Tibial artery (tissue), 4 donors: ENCODE results near the gene GUK1.
A peak's percentile ranks its signal among the peaks of the same experiment; 100 is the strongest.

ENCODE experiments used
- DNase-seq, 2 donors: peaks; one replicate each; pipeline ENCODE4 v3.0.0-alpha.2; 2019
- H3K27ac ChIP-seq, 2 donors: fragments of 200-600 bp; sonication (generic) in 1 of 2; 1 replicate in 1 of 2; 2 replicates in 1 of 2; pipeline ENCODE4 v1.5.1; 2018 to 2019; ENCODE audit warnings: mild to moderate bottlenecking in 1 of 2
- H3K27me3 ChIP-seq, 2 donors: fragments of 200-600 bp; sonication (generic) in 1 of 2; one replicate each; pipeline versions ENCODE4 v1.5.1 to v1.6.0; 2016 to 2019
- H3K36me3 ChIP-seq, 3 donors: fragments of 200-600 bp; sonication (generic) in 2 of 3; one replicate each; pipeline ENCODE4 v1.5.1; 2016 to 2019; ENCODE audit warnings: mild to moderate bottlenecking in 2 of 3
- H3K4me1 ChIP-seq, 4 donors: fragments of 200-600 bp; sonication (generic) in 2 of 4; 1 replicate in 3 of 4; 2 replicates in 1 of 4; pipeline ENCODE4 v1.5.1; 2016 to 2019
- H3K4me3 ChIP-seq, 2 donors: fragments of 200-600 bp; sonication (generic) in 1 of 2; 1 replicate in 1 of 2; 2 replicates in 1 of 2; pipeline ENCODE4 v1.5.1; 2018 to 2019; ENCODE audit warnings: mild to moderate bottlenecking in 2 of 2
- H3K9me3 ChIP-seq, 3 donors: fragments of 200-600 bp; sonication (generic) in 1 of 3; one replicate each; pipeline ENCODE4 v1.5.1; 2016 to 2019
- CTCF ChIP-seq, 2 experiments: fragments of 200-600 bp in 1 of 2; fragments of 450-650 bp in 1 of 2; IDR thresholded peaks; one replicate each; pipeline ENCODE4 v1.5.1; 2017 to 2019; ENCODE audit warnings: antibody characterized with exemption in 2 of 2, mild to moderate bottlenecking in 1 of 2, moderate library complexity in 1 of 2
- intact Hi-C: fragments of 100-400 bp; cut with DNase I; formaldehyde crosslinking; loops from one replicate; pipeline ENCODE4 v1.15.0; 2023; ENCODE audit warnings: low total_unique reads

The GUK1 gene

GRCh38 chr1:228150461-228151179, 10.5 kb downstream of the GUK1 start:
- DNase-seq, result peak; percentile 35 to 70
- Histone ChIP-seq H3K4me1 (peaks cover 0 to 29% (median 16%) of the 10 kb centered on the region in 4 donors), H3K36me3 (peaks cover 22 to 45% (median 32%) of the 10 kb centered on the region in 3 donors), H3K27me3 (no peaks in the 10 kb centered on the region), H3K4me3 (peak overlapping the region in 1 of 2 donors; percentile 12), H3K27ac (peak overlapping the region; percentile 54 to 69), H3K9me3 (no peaks in the 10 kb centered on the region)
- no peak for TF ChIP-seq CTCF (IDR thresholded peaks at IDR 0.05)
- intact Hi-C loops, result no loop called here

DNA sequence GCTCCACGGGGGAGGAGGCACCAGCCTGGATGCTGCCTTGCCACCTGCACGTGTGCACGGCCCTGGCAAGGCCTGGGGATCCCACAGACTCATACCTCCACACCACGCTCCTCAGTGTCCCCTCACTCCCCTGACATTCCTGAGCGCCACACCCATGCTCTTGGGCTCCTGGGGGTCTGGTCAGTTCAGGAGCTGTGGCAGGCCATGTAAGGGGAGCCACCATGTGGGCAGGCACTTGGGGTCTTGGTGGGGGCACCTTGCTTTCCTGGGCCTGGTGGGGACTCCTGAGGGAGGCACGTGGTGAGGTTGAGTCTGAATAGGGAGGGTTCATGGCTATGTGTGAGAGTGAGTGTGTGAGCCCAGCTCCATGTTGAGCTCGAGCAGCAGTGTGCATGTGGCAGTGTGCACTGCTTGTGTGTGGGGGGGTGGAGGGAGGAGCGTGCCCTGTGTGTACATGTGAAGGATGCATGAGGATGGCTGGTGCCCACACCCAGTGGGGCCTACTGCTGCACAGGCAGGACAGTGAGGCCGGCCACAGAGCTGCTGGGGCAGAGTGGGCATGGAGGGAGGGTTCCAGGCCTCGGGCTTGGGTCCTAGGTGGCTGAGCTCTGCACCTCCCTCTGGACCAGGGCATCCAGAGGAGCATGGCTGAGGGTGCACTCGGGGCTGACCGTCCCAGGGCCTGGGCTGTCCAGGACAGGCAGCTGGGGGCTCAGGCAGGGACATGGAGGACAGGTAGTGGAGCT, 11.3 kb downstream of the GUK1 start:
- intact Hi-C loops, result no loop called here
- Histone ChIP-seq H3K27ac (peak overlapping the region; percentile 54 to 69), H3K36me3 (peaks cover 19 to 37% (median 25%) of the 10 kb centered on the region in 3 donors), H3K4me1 (peaks cover 0 to 29% (median 15%) of the 10 kb centered on the region in 4 donors), H3K4me3 (no peak overlapping the region), H3K27me3 (peaks cover 0 to under 1% of the 10 kb centered on the region in 2 donors), H3K9me3 (no peaks in the 10 kb centered on the region)
- no peak for TF ChIP-seq CTCF (IDR thresholded peaks at IDR 0.05)
- peak; percentile 19 to 63 for DNase-seq

GRCh38 chr1:228152097-228152917, 12.2 kb downstream of the GUK1 start:
- H3K27ac ChIP-seq, result no peak overlapping the region

DNA sequence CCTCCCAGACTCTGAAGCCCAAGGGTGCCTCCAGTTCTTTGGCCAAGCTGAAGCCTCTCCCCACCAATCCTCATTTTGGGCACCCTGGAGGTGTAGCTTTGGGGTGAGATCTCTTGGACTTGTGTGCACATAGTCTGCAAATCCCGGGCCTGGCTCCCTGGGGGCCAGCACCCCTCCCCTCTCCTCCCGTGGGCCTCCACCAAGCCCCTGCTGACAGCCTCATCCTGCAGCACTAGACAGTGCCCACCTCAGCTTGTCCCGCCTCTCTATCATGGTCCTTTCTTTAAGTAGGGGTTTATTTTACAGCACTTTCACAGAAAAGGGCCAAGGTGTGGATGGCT, 12.8 kb downstream of the GUK1 start:
- Histone ChIP-seq H3K4me3 (no peak overlapping the region), H3K27me3 (peaks cover 0 to 16% of the 10 kb centered on the region in 2 donors), H3K9me3 (no peaks in the 10 kb centered on the region), H3K4me1 (peaks cover 0 to 29% (median 15%) of the 10 kb centered on the region in 4 donors), H3K36me3 (peaks cover 3 to 22% (median 9%) of the 10 kb centered on the region in 3 donors), H3K27ac (no peak overlapping the region)
- intact Hi-C loops, result no loop called here
- no peak for TF ChIP-seq CTCF (IDR thresholded peaks at IDR 0.05)
- peak in 1 of 2 donors; percentile 47 for DNase-seq

More at GRCh38 chr1:228152097-228152917, 12.2 kb downstream of the GUK1 start:
- intact Hi-C loops, result no loop called here
- H3K9me3 ChIP-seq, result no peaks in the 10 kb centered on the region
- H3K4me3 ChIP-seq, result no peak overlapping the region
- peaks cover 0 to 29% (median 15%) of the 10 kb centered on the region in 4 donors for H3K4me1 ChIP-seq
- DNase-seq, result peak; percentile 18 to 61
- peaks cover 0 to 10% of the 10 kb centered on the region in 2 donors for H3K27me3 ChIP-seq
- peaks cover 9 to 28% (median 15%) of the 10 kb centered on the region in 3 donors for H3K36me3 ChIP-seq
- no peak for TF ChIP-seq CTCF (IDR thresholded peaks at IDR 0.05)

GRCh38 chr1:228154021-228154669, 14.1 kb downstream of the GUK1 start:
- Histone ChIP-seq H3K9me3 (no peaks in the 10 kb centered on the region), H3K27ac (no peak overlapping the region), H3K4me1 (peaks cover 0 to 28% (median 14%) of the 10 kb centered on the region in 4 donors), H3K27me3 (peaks cover 0 to 26% of the 10 kb centered on the region in 2 donors), H3K4me3 (no peak overlapping the region), H3K36me3 (peaks cover 0 to 10% (median 0%) of the 10 kb centered on the region in 3 donors)
- no peak for TF ChIP-seq CTCF (IDR thresholded peaks at IDR 0.05)
- intact Hi-C loops, result no loop called here
- peak in 1 of 2 donors; percentile 37 for DNase-seq
